Mucosa of descending colon (tissue), 3 donors: ENCODE data around the gene IKBIP. TPM values are rescaled to one million over a fixed set of nuclear protein-coding genes. Genes with fewer than 3 reads are reported as not detected.
A peak's percentile ranks its signal among the peaks of the same experiment; 100 is the strongest.

Experiments
- ATAC-seq: fragments of 200-7000 bp; cut with Tn5 transposase; one replicate; pipeline ENCODE4 v1.9.1; 2020; ENCODE audit warnings: mild to moderate bottlenecking, moderate library complexity
- DNase-seq, 3 donors: peaks; one replicate each; pipeline ENCODE4 v3.0.0-alpha.2; 2020
- H3K36me3 ChIP-seq: fragments of 200-600 bp; one replicate; pipeline ENCODE4 v1.8.0; 2021; ENCODE audit warnings: low read depth, mild to moderate bottlenecking
- H3K4me1 ChIP-seq: fragments of 200-600 bp; one replicate; pipeline ENCODE4 v1.8.0; 2021; ENCODE audit warnings: low read depth, mild to moderate bottlenecking
- H3K4me3 ChIP-seq: fragments of 200-600 bp; one replicate; pipeline ENCODE4 v1.8.0; 2021; ENCODE audit warnings: mild to moderate bottlenecking
- H3K9me3 ChIP-seq: fragments of 200-600 bp; one replicate; pipeline ENCODE4 v1.8.0; 2021; ENCODE audit warnings: mild to moderate bottlenecking
- intact Hi-C, 2 donors: fragments of 100-400 bp; cut with DNase I in 1 of 2; cut with micrococcal nuclease in 1 of 2; formaldehyde crosslinking; loops; one replicate each; pipeline versions ENCODE4 v1.11.0 to v1.11.1; 2022; cut with DNase I, micrococcal nuclease
- total RNA-seq, 3 donors: library from RNA; stranded (reverse); fragmentation: NEBNext Ultra II Directional in 2 of 3; extraction: Animal tissue kit (Norgen Biotek cat#: 25700) in 2 of 3; gene quantifications; one replicate each; pipeline versions ENCODE4 v1.2.1 to v1.2.4, GENCODE V29; 2021 to 2023
- TF ChIP-seq, protein P1 (sequence below): fragments of 200-600 bp; IDR thresholded peaks from one replicate; pipeline ENCODE4 v1.8.0; 2022; ENCODE audit warnings: antibody characterized with exemption, mild to moderate bottlenecking
- donor health status: DM: no; HTN: no; CAD: no; lungs with moderate emphysema.
- donor health status: DM: no; HTN: no; CAD: no.
- donor health status: DM: no; HTN: yes; CAD: no.

The IKBIP gene
- total RNA-seq, 3 donors from 2014 or later: 1.4 to 7.8 (median 7.5) TPM

- Histone ChIP-seq H3K9me3 (no peaks in the 10 kb centered on the region), H3K4me1 (peaks cover 6% of the 10 kb centered on the region), H3K4me3 (no peak overlapping the region), H3K36me3 (no peaks in the 10 kb centered on the region)
- TF ChIP-seq, protein P1, sequence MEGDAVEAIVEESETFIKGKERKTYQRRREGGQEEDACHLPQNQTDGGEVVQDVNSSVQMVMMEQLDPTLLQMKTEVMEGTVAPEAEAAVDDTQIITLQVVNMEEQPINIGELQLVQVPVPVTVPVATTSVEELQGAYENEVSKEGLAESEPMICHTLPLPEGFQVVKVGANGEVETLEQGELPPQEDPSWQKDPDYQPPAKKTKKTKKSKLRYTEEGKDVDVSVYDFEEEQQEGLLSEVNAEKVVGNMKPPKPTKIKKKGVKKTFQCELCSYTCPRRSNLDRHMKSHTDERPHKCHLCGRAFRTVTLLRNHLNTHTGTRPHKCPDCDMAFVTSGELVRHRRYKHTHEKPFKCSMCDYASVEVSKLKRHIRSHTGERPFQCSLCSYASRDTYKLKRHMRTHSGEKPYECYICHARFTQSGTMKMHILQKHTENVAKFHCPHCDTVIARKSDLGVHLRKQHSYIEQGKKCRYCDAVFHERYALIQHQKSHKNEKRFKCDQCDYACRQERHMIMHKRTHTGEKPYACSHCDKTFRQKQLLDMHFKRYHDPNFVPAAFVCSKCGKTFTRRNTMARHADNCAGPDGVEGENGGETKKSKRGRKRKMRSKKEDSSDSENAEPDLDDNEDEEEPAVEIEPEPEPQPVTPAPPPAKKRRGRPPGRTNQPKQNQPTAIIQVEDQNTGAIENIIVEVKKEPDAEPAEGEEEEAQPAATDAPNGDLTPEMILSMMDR: no peak
- peak; percentile 85 for ATAC-seq
- intact Hi-C loops: no loop called here
- DNase-seq: peak in 2 of 3 donors; percentile 33 to 47
Measured at GRCh38 chr12:98678946-98679610, 34.5 kb upstream of the IKBIP start.

DNA sequence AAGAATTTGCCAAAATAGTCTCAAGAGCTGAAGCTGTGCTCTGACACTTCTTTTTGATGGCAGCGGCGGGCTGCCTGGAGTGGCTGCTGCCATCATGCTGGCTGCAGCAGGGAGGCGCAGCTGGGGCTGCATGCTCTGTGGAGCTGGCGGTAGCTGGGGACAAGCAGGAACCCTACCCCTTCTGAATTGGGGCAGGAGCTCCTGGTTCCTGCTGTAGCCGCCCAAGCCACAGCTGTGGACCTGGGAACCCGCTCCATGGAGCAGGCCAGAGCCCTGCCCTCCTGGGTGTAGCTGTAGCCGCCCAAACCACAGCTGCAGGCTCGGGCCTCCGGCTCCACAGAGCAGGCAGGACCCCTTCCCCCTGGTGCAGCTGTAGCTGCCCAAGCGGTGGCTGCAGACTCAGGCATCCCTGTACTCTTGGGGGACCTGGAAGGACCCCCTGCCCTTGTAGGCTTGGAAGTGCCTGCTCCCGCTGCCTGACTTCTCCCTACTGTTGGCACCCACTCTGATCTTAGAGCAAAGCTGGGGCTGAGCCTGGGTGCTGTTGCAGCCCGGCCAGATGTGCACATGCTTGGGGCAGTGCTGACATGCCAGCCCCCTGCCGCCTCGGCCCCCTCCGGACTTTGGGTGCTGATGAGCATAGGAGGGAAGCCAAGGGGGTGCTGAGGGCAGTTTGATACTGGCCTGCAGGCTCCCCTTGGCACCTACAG lies 33.8 kb upstream of the IKBIP start:
- no peak for DNase-seq
- TF ChIP-seq, protein P1: no peak
- H3K4me3 ChIP-seq: no peak overlapping the region
- intact Hi-C loops: no loop called here
- H3K9me3 ChIP-seq: no peaks in the 10 kb centered on the region
- no peaks in the 10 kb centered on the region for H3K36me3 ChIP-seq
- ATAC-seq: peak; percentile 32
- H3K4me1 ChIP-seq: peaks cover 6% of the 10 kb centered on the region

GRCh38 chr12:98674841-98675240 lies 30.3 kb upstream of the IKBIP start:
- peaks cover 6% of the 10 kb centered on the region for H3K4me1 ChIP-seq
- TF ChIP-seq, protein P1: no peak
- no peak overlapping the region for H3K4me3 ChIP-seq
- DNase-seq (no peak), ATAC-seq (no peak)
- H3K9me3 ChIP-seq: no peaks in the 10 kb centered on the region
- H3K36me3 ChIP-seq: no peaks in the 10 kb centered on the region
- intact Hi-C loops: no loop called here

GRCh38 chr12:98671459-98671858 lies 26.9 kb upstream of the IKBIP start:
- Histone ChIP-seq H3K9me3 (no peaks in the 10 kb centered on the region), H3K36me3 (no peaks in the 10 kb centered on the region), H3K4me3 (no peak overlapping the region), H3K4me1 (no peaks in the 10 kb centered on the region)
- intact Hi-C loops: no loop called here
- no peak for ATAC-seq
- TF ChIP-seq, protein P1: no peak
- DNase-seq: no peak

DNA sequence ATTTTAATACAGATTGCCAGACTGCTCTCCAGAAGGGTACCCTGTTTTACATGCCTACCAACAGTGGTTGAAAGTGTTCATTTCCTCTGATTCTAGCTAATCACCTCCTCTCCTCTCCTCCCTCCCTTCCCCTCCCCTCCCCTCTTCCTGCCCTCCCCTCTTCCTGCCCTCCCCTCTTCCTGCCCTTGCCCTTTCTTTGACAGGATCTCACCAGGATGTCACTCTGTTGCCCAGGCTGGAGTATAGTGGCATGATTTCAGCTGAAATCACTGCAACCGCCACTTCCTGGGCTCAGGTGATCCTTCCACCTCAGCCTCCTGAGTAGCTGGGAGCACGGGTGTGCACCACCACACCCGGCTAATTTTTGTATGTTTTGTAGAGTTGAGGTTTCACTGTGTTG lies 25.2 kb upstream of the IKBIP start:
- TF ChIP-seq, protein P1: no peak
- Histone ChIP-seq H3K9me3 (no peaks in the 10 kb centered on the region), H3K4me3 (no peak overlapping the region), H3K36me3 (no peaks in the 10 kb centered on the region), H3K4me1 (no peaks in the 10 kb centered on the region)
- DNase-seq (no peak), ATAC-seq (no peak)
- intact Hi-C loops: no loop called here
